Measurements from ENCODE around the gene TBCK.

DNA sequence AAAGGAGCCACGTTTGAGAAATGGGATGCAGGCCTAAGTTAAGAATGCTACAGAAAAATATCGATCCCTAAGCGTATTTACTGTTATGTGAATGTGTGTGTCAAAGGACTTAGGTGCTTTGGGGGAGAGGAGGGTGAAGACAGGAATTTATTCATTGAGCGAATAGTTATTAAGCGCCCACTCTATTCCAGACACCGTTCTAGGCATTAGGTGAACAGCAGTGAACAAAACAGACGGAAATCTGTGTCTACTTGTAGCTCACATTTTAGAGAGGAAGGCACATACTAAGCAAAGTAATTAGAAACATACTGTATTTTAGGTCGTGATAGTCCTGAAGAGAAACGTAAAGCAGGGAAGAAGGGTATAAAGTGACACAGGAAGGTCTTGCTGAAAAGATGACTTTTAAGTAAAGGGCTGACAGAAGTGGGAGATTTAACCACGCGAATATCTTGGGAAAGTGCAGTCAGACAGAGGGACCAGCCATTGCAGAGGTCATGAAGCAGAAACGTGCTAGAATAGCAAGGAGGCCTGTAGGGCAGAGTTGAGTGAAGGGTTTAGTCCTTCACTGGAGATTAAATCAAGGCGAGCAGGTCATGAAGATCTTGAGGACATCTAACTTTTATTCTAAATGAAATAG lies 882 bp upstream of the TBCK start:
- TF ChIP-seq, protein P1, sequence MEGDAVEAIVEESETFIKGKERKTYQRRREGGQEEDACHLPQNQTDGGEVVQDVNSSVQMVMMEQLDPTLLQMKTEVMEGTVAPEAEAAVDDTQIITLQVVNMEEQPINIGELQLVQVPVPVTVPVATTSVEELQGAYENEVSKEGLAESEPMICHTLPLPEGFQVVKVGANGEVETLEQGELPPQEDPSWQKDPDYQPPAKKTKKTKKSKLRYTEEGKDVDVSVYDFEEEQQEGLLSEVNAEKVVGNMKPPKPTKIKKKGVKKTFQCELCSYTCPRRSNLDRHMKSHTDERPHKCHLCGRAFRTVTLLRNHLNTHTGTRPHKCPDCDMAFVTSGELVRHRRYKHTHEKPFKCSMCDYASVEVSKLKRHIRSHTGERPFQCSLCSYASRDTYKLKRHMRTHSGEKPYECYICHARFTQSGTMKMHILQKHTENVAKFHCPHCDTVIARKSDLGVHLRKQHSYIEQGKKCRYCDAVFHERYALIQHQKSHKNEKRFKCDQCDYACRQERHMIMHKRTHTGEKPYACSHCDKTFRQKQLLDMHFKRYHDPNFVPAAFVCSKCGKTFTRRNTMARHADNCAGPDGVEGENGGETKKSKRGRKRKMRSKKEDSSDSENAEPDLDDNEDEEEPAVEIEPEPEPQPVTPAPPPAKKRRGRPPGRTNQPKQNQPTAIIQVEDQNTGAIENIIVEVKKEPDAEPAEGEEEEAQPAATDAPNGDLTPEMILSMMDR (IDR thresholded peaks at IDR 0.05; ENCODE audit: low read depth, low read length, missing input control): no peak
- TF ChIP-seq, protein P2, sequence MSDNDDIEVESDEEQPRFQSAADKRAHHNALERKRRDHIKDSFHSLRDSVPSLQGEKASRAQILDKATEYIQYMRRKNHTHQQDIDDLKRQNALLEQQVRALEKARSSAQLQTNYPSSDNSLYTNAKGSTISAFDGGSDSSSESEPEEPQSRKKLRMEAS (IDR thresholded peaks at IDR 0.05): no peak
- TF ChIP-seq RXRA (IDR thresholded peaks at IDR 0.05) (no peak), NR2F2 (IDR thresholded peaks at IDR 0.05) (no peak), TAF1 (conservative IDR thresholded peaks at IDR 0.05) (no peak)

Data from liver (tissue), 3 donors.